ENCODE data around the gene COPS7A. TPM values are rescaled to one million over a fixed set of nuclear protein-coding genes. Genes with fewer than 3 reads are reported as not detected.

The COPS7A gene
- total and polyA plus RNA-seq, 9 of the 15 experiments (the other 6 are each of a cell fraction or from before 2014, with no cell fraction given) = 12.7 to 36.0 (median 24.3) TPM

DNA sequence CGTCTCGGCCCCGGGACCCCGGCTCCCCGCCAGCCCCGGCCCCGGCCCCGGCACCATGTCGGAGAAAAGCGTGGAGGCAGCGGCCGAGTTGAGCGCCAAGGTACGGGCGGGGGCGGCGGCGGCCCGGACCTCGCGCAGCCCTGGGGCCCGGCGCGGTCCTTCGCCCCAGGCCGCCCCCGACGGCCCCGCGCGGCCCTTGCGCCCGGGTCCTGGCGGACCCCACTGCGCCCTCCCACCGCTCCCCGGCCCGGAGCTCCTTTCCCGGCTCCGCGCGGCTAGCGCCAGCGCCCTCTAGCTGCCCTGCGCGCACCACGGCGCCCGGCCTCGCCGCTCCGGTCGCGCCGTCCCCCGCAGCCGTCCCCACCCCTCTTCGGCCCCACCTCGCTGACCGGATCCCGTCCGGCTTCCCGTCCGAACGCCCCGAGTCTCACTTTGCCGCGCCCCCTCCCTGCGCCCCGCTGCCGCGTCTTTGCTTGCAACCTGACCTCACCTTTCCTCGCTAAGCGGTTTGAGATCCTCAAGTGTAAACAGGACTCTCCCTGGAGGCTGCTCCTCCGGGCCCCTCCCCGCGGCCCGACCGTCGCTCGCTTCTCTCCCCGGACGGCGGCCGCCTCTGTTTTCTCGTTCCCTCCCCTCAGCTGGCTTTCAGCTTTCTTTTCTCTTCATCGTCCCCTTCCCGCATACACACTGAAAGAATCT, 43.0 kb downstream of the COPS7A start:
- no TSS peak for BruUV-seq (replicated peaks)
- peak overlapping the region; percentile 89 for H3K27ac ChIP-seq (ENCODE audit: extremely low read depth, low read depth, low read length)
- FAIRE-seq (no peak), ATAC-seq (peak; percentile 73), DNase-seq (ENCODE audit: extremely low read depth in 1 of 4, low spot score in 3 of 4) (peak; percentile 65 to 81 (median 71))
- no peaks in the 10 kb centered on the region; a peak in 1 of 5 replicates for H3K27me3 ChIP-seq (ENCODE audit: control insufficient read depth in 2 of 2, insufficient read depth in 2 of 2, low read length in 2 of 2)
- in situ Hi-C loops (cut with MboI) = no loop called here
- 0 out of 2 replicates have a peak overlapping the region, but pooled peaks have one; percentile 24 for H2AFZ ChIP-seq (ENCODE audit: low read depth, low read length)
- peaks cover 27% of the 10 kb centered on the region for H3K79me2 ChIP-seq (ENCODE audit: control insufficient read depth, insufficient read depth, low read length)
- H3K9me3 ChIP-seq (replicated peaks; ENCODE audit: control insufficient read depth, insufficient read depth, low read depth, low read length) = no peaks in the 10 kb centered on the region
- peaks cover 32% of the 10 kb centered on the region; the same call in 2 of the 3 replicates for H3K36me3 ChIP-seq (ENCODE audit: control insufficient read depth, insufficient read depth, low read length)
- no peaks in the 10 kb centered on the region for H3K9me1 ChIP-seq (ENCODE audit: control insufficient read depth, insufficient read depth, low read length)
- peak overlapping the region; percentile 98 for H3K4me2 ChIP-seq (ENCODE audit: insufficient read depth, low read length)
- intact Hi-C loops (cut with micrococcal nuclease) = no loop called here
- ChIA-PET CTCF (ENCODE audit: low intra/inter-chr PET ratio) (interaction anchor here (0.6 to 0.8 kb wide), 4 partner anchors 13 to 65 kb away, joined by 3 to 5 read pairs (median 3); no protein-coding TSS in a partner anchor), POLR2A (interaction anchor here (0.5 to 3.2 kb wide), 12 partner anchors 9 to 1085 kb away, joined by 3 to 17 read pairs (median 4); partner anchors contain the start of genes MLF2, NOP2, RNU7-1 and USP5)
- WGBS (ENCODE audit: insufficient coverage, low coverage, missing lambda C conversion rate) = 2% methylated on average over 26 of the region's 88 CpGs
- H4K20me1 ChIP-seq (replicated peaks; ENCODE audit: control insufficient read depth, insufficient read depth, low read length) = no peaks in the 10 kb centered on the region
- H3K4me1 ChIP-seq (replicated peaks in 1 of 2; ENCODE audit: control insufficient read depth in 2 of 2, insufficient read depth in 2 of 2, low read length in 2 of 2) = peaks cover 29 to 34% of the 10 kb centered on the region in 2 experiments; a peak in 4 of 5 replicates
- peak overlapping the region; percentile 80 for H3K4me3 ChIP-seq
- H3K9ac ChIP-seq (ENCODE audit: insufficient read depth in 1 of 2, low read depth in 2 of 2, low read length in 2 of 2) = peak overlapping the region; percentile 91 to 94
- TF ChIP-seq ZNF551 (CRISPR knock-in tag; IDR thresholded peaks at IDR 0.05) (no peak), PRMT5 (CRISPR knock-in tag; IDR thresholded peaks at IDR 0.05) (no peak), KDM4B (IDR thresholded peaks at IDR 0.05; ENCODE audit: borderline replicate concordance in 2 of 2, low read depth in 1 of 2) (no peak), MBD2 (IDR thresholded peaks at IDR 0.05; ENCODE audit: borderline replicate concordance, low read depth) (no peak), RBFOX2 (IDR thresholded peaks at IDR 0.05; ENCODE audit: low read depth, low read length) (peak; percentile 80), ZNF644 (tag; IDR thresholded peaks at IDR 0.05; ENCODE audit: low read depth) (no peak), U2AF2 (optimal IDR thresholded peaks at IDR 0.05; ENCODE audit: low read depth, low read length) (no peak), ZNF143 (CRISPR knock-in tag; IDR thresholded peaks at IDR 0.05) (no peak), ZNF668 (CRISPR knock-in tag; IDR thresholded peaks at IDR 0.05) (no peak), RBM39 (optimal IDR thresholded peaks at IDR 0.05; ENCODE audit: low read depth, low read length) (no peak), ZNF79 (CRISPR knock-in tag; IDR thresholded peaks at IDR 0.05; ENCODE audit: low read depth) (no peak), ZBTB7A (IDR thresholded peaks at IDR 0.05; ENCODE audit: borderline replicate concordance, control insufficient read depth, low read depth, low read length) (peak; percentile 95), NFIC (IDR thresholded peaks at IDR 0.05) (peak; percentile 13; the same call in 1 of the 2 replicates), PHB (CRISPR knock-in tag; IDR thresholded peaks at IDR 0.05) (no peak)
- TF ChIP-seq, protein P1, sequence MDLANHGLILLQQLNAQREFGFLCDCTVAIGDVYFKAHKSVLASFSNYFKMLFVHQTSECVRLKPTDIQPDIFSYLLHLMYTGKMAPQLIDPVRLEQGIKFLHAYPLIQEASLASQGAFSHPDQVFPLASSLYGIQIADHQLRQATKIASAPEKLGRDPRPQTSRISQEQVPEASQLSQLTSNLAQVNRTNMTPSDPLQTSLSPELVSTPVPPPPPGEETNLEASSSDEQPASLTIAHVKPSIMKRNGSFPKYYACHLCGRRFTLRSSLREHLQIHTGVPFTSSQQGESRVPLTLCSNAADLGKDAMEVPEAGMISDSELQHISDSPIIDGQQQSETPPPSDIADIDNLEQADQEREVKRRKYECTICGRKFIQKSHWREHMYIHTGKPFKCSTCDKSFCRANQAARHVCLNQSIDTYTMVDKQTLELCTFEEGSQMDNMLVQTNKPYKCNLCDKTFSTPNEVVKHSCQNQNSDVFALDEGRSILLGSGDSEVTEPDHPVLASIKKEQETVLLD (IDR thresholded peaks at IDR 0.05) = no peak
- TF ChIP-seq, protein P2, sequence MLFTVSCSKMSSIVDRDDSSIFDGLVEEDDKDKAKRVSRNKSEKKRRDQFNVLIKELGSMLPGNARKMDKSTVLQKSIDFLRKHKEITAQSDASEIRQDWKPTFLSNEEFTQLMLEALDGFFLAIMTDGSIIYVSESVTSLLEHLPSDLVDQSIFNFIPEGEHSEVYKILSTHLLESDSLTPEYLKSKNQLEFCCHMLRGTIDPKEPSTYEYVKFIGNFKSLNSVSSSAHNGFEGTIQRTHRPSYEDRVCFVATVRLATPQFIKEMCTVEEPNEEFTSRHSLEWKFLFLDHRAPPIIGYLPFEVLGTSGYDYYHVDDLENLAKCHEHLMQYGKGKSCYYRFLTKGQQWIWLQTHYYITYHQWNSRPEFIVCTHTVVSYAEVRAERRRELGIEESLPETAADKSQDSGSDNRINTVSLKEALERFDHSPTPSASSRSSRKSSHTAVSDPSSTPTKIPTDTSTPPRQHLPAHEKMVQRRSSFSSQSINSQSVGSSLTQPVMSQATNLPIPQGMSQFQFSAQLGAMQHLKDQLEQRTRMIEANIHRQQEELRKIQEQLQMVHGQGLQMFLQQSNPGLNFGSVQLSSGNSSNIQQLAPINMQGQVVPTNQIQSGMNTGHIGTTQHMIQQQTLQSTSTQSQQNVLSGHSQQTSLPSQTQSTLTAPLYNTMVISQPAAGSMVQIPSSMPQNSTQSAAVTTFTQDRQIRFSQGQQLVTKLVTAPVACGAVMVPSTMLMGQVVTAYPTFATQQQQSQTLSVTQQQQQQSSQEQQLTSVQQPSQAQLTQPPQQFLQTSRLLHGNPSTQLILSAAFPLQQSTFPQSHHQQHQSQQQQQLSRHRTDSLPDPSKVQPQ (CRISPR knock-in tag; IDR thresholded peaks at IDR 0.05; ENCODE audit: borderline replicate concordance) = no peak
- TF ChIP-seq, protein P3, sequence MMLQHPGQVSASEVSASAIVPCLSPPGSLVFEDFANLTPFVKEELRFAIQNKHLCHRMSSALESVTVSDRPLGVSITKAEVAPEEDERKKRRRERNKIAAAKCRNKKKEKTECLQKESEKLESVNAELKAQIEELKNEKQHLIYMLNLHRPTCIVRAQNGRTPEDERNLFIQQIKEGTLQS (IDR thresholded peaks at IDR 0.05) = no peak
- TF ChIP-seq, protein P3 (CRISPR knock-in tag; conservative IDR thresholded peaks at IDR 0.05) = no peak

Data from K562 (cell line).